ENCODE measurements around the gene SUFU.

- TF ChIP-seq CTCF (IDR thresholded peaks at IDR 0.05; ENCODE audit: insufficient read depth, low read length, poor library complexity, severe bottlenecking): no peak
- TF ChIP-seq EZH2phosphoT487 (conservative IDR thresholded peaks at IDR 0.05; ENCODE audit: low read length): no peak
Measured at GRCh38 chr10:102460836-102461186, 43.0 kb upstream of the SUFU start.

All from SU-DHL-6 (cell line).